ENCODE data around the gene OVCA2. TPM values are rescaled to one million over a fixed set of nuclear protein-coding genes. Genes with fewer than 3 reads are reported as not detected.

Gene OVCA2
- total RNA-seq, 1 experiment from 2014 or later: 33.5 TPM

DNA sequence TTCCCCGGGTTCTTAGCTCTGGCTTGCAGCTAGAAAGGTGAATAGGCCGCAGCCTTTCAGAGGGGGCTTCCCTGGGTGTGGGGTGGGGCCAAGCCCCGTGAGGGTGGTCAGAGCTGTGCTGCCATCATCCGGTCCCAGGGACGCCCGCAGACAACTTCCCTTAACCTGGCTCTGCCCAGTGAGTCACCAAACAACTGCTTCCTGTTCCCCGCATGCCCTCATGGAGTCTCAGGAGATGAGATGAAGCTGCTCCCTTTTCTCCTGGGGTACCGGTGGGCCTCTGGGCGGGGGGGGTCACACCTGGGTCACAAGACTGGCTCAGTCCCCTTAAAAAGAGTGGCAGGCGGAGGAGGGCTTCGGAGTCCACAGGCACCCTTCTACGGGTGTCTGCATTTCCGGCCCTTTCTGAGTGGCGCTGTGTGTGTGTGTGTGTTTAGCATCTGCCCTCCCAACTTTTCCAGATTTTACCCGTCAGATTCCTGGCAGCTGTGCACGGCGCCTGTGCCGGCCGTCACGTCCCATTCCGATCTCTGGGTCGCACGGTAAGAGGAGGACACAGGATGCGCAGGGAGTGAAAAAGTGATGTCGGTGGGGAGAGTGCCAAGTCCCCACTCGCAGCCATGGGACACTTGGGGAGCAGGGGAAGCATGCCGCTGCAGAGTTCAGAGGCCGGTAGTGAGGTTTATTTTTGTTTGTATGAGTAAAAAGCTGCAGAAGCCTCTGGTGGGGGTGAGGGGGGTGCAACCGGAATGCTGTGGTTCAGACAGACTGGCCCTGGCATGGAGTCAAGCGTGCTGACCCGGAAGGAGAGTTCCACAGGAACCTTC, 29.8 kb downstream of the OVCA2 start:
- intact Hi-C loops (cut with micrococcal nuclease): no loop called here
- Mint-ChIP-seq H3K27ac (ENCODE audit: low read depth, unreplicated experiment) (no peak overlapping the region), H3K4me3 (ENCODE audit: unreplicated experiment) (no peak overlapping the region), H3K27me3 (ENCODE audit: insufficient read depth, unreplicated experiment) (no peaks in the 10 kb centered on the region), H3K4me1 (ENCODE audit: insufficient read depth, unreplicated experiment) (peaks cover 14% of the 10 kb centered on the region), H3K9me3 (ENCODE audit: unreplicated experiment) (no peaks in the 10 kb centered on the region), H3K36me3 (ENCODE audit: insufficient read depth, unreplicated experiment) (peaks cover 24% of the 10 kb centered on the region)
- no TSS peak for BruUV-seq (replicated peaks)
- ChIA-PET CTCF (no interaction called here), POLR2A (interaction anchor here (0.9 to 1.0 kb wide), 2 partner anchors 142 to 173 kb away, joined by 3 to 5 read pairs; no protein-coding TSS in a partner anchor)
- TF ChIP-seq, protein P1, sequence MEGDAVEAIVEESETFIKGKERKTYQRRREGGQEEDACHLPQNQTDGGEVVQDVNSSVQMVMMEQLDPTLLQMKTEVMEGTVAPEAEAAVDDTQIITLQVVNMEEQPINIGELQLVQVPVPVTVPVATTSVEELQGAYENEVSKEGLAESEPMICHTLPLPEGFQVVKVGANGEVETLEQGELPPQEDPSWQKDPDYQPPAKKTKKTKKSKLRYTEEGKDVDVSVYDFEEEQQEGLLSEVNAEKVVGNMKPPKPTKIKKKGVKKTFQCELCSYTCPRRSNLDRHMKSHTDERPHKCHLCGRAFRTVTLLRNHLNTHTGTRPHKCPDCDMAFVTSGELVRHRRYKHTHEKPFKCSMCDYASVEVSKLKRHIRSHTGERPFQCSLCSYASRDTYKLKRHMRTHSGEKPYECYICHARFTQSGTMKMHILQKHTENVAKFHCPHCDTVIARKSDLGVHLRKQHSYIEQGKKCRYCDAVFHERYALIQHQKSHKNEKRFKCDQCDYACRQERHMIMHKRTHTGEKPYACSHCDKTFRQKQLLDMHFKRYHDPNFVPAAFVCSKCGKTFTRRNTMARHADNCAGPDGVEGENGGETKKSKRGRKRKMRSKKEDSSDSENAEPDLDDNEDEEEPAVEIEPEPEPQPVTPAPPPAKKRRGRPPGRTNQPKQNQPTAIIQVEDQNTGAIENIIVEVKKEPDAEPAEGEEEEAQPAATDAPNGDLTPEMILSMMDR (IDR thresholded peaks at IDR 0.05; ENCODE audit: unreplicated experiment): no peak
- no peak for DNase-seq (ENCODE audit: unreplicated experiment)

DNA sequence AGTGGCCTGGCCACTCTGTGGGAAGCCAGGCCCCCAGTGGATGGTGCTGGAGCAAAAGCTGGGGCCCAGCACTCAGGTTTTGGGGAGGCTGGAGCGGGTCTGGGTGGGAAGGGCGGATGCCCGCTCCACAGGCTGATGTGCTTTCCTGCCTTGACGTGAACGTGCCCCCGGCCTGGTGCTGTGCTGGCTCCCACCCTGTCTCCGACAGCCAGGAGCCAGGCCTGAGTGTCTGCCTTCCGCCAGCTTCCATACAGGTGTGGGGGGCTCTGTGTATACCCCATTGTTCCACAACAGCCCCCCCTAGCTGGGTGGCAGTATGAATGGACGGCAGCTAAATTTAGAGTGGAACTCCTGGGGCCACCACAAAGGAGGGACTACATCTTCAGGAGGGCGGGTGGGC, 33.1 kb downstream of the OVCA2 start:
- Mint-ChIP-seq H3K36me3 (ENCODE audit: insufficient read depth, unreplicated experiment) (peaks cover 49% of the 10 kb centered on the region), H3K9me3 (ENCODE audit: unreplicated experiment) (no peaks in the 10 kb centered on the region), H3K27ac (ENCODE audit: low read depth, unreplicated experiment) (no peak overlapping the region), H3K4me1 (ENCODE audit: insufficient read depth, unreplicated experiment) (peaks cover 14% of the 10 kb centered on the region), H3K4me3 (ENCODE audit: unreplicated experiment) (no peak overlapping the region), H3K27me3 (ENCODE audit: insufficient read depth, unreplicated experiment) (no peaks in the 10 kb centered on the region)
- ChIA-PET POLR2A (interaction anchor here (0.5 kb wide), 1 partner anchor 66 kb away, joined by 3 read pairs; no protein-coding TSS in a partner anchor), CTCF (no interaction called here)
- DNase-seq (ENCODE audit: unreplicated experiment): no peak
- intact Hi-C loops (cut with micrococcal nuclease): no loop called here
- TF ChIP-seq, protein P1 (IDR thresholded peaks at IDR 0.05; ENCODE audit: unreplicated experiment): no peak
- BruUV-seq (replicated peaks): no TSS peak

DNA sequence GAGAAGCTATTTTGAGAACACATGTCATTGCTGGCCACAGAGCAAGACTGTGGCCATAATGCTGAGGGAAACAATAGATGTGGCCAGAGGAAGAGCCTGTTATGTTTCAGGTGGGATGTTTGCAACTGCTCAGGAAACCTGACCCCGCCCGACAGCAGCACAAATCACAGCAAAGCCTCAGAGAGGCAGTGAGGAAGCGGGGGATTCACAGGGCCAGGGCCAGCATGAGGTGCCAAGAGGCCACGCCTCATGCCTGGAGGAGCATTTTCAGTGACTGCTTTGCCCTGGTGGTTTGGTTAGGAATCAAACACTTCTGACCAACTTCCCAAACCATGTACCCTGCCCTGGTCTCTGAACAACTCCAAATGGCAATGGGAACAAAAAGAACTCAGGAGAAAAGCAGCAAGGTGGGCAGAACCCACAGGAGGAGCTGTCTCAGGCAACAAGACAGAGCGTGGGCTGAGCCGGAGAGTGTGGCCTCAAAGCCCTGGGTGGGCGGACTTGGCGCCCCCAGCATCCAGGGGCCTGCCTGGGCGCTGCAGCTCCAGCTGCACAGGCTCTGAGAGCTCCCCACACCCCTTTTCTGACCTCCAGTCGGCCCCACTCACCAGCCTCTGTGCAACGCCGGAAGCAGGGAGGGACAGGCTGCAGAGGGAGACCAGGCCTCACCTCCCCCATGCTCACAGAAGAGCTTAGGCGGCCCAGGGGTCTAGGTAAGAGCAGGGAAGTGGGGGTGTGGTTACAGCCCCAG, 33.7 kb downstream of the OVCA2 start:
- CTCF ChIA-PET: interaction anchor here (0.6 to 1.1 kb wide), 2 partner anchors 9 to 169 kb away, joined by 3 to 5 read pairs; no protein-coding TSS in a partner anchor
- Mint-ChIP-seq H3K27ac (ENCODE audit: low read depth, unreplicated experiment) (no peak overlapping the region), H3K27me3 (ENCODE audit: insufficient read depth, unreplicated experiment) (no peaks in the 10 kb centered on the region), H3K9me3 (ENCODE audit: unreplicated experiment) (no peaks in the 10 kb centered on the region), H3K4me1 (ENCODE audit: insufficient read depth, unreplicated experiment) (peaks cover 14% of the 10 kb centered on the region), H3K4me3 (ENCODE audit: unreplicated experiment) (no peak overlapping the region), H3K36me3 (ENCODE audit: insufficient read depth, unreplicated experiment) (peaks cover 48% of the 10 kb centered on the region)
- intact Hi-C loops (cut with micrococcal nuclease): no loop called here
- POLR2A ChIA-PET: interaction anchor here (0.5 to 0.9 kb wide), 3 partner anchors 18 to 676 kb away, joined by 3 read pairs; partner anchors contain the start of gene YWHAE
- BruUV-seq (replicated peaks): no TSS peak
- TF ChIP-seq, protein P1 (IDR thresholded peaks at IDR 0.05; ENCODE audit: unreplicated experiment): no peak
- DNase-seq (ENCODE audit: unreplicated experiment): peak; percentile 26
